Measurements from ENCODE around the gene LRRN1. TPM values are rescaled to one million over a fixed set of nuclear protein-coding genes. Genes with fewer than 3 reads are reported as not detected.

LRRN1 gene
- total and polyA plus RNA-seq, 2 donors (not counting 1 experiment from before 2014, with no cell fraction given): 1.1 to 2.5 TPM

GRCh38 chr3:3765661-3766060 lies 33.6 kb upstream of the LRRN1 start:
- Mint-ChIP-seq H3K9me3 (ENCODE audit: insufficient read depth) (no peaks in the 10 kb centered on the region), H3K27ac (no peak overlapping the region), H3K4me1 (no peaks in the 10 kb centered on the region), H3K4me3 (no peak overlapping the region), H3K27me3 (peaks cover 3% of the 10 kb centered on the region)
- H3K27me3 ChIP-seq (replicated peaks in 1 of 4; ENCODE audit: control extremely low read depth in 1 of 4, control insufficient read depth in 3 of 4, insufficient read depth in 4 of 4, low read length in 3 of 4): no peaks in the 10 kb centered on the region
- no peak for TF ChIP-seq EZH2 (IDR thresholded peaks at IDR 0.05; ENCODE audit: borderline replicate concordance, insufficient read depth, low read depth, low read length, poor library complexity, severe bottlenecking)
- no peak for TF ChIP-seq CTCF (IDR thresholded peaks at IDR 0.05)
- no peak overlapping the region for H3K4me2 ChIP-seq (replicated peaks; ENCODE audit: low read depth, low read length, poor library complexity, severe bottlenecking)
- H3K9me3 ChIP-seq (ENCODE audit: control extremely low read depth in 1 of 3, control insufficient read depth in 2 of 3, insufficient read depth in 1 of 3, low read length in 2 of 3): no peaks in the 10 kb centered on the region
- no peak overlapping the region for H3K4me3 ChIP-seq (ENCODE audit: control extremely low read depth in 1 of 5, extremely low read depth in 1 of 5, insufficient read depth in 1 of 5, low read depth in 2 of 5, low read length in 4 of 5)
- DNase-seq (no peak), ATAC-seq (ENCODE audit: low read depth) (no peak)
- POLR2A ChIA-PET: no interaction called here
- no peak overlapping the region for H3K9ac ChIP-seq (ENCODE audit: low read length)
- H2AFZ ChIP-seq (ENCODE audit: insufficient read depth, low read depth, low read length, poor library complexity, severe bottlenecking): no peak overlapping the region
- no peaks in the 10 kb centered on the region for H3K79me2 ChIP-seq (ENCODE audit: control insufficient read depth, insufficient read depth, low read length)
- H3K27ac ChIP-seq (ENCODE audit: low read length in 2 of 2): no peak overlapping the region
- H4K20me1 ChIP-seq (ENCODE audit: control insufficient read depth, insufficient read depth, low read length, poor library complexity, severe bottlenecking): no peaks in the 10 kb centered on the region
- intact Hi-C loops (cut with micrococcal nuclease): no loop called here
- WGBS (ENCODE audit: insufficient coverage): 86% methylated on average over 4 of the region's 4 CpGs
- no peaks in the 10 kb centered on the region for H3K4me1 ChIP-seq (ENCODE audit: control insufficient read depth in 2 of 2, insufficient read depth in 2 of 2, low read length in 2 of 2)
- no peaks in the 10 kb centered on the region for H3K36me3 ChIP-seq (replicated peaks in 1 of 2; ENCODE audit: control extremely low read depth in 1 of 2, control insufficient read depth in 1 of 2, extremely low read depth in 1 of 2, insufficient read depth in 2 of 2, low read length in 1 of 2)
- CTCF ChIA-PET: no interaction called here

GRCh38 chr3:3766140-3766539 lies 33.1 kb upstream of the LRRN1 start:
- DNase-seq (no peak), ATAC-seq (ENCODE audit: low read depth) (no peak)
- Histone ChIP-seq H3K9me3 (ENCODE audit: control extremely low read depth in 1 of 3, control insufficient read depth in 2 of 3, insufficient read depth in 1 of 3, low read length in 2 of 3) (no peaks in the 10 kb centered on the region), H3K27ac (ENCODE audit: low read length in 2 of 2) (no peak overlapping the region), H3K9ac (ENCODE audit: low read length) (no peak overlapping the region), H3K4me3 (ENCODE audit: control extremely low read depth in 1 of 5, extremely low read depth in 1 of 5, insufficient read depth in 1 of 5, low read depth in 2 of 5, low read length in 4 of 5) (no peak overlapping the region), H2AFZ (ENCODE audit: insufficient read depth, low read depth, low read length, poor library complexity, severe bottlenecking) (no peak overlapping the region), H3K79me2 (ENCODE audit: control insufficient read depth, insufficient read depth, low read length) (no peaks in the 10 kb centered on the region), H3K4me1 (ENCODE audit: control insufficient read depth in 2 of 2, insufficient read depth in 2 of 2, low read length in 2 of 2) (no peaks in the 10 kb centered on the region), H3K27me3 (replicated peaks in 1 of 4; ENCODE audit: control extremely low read depth in 1 of 4, control insufficient read depth in 3 of 4, insufficient read depth in 4 of 4, low read length in 3 of 4) (no peaks in the 10 kb centered on the region), H3K36me3 (replicated peaks in 1 of 2; ENCODE audit: control extremely low read depth in 1 of 2, control insufficient read depth in 1 of 2, extremely low read depth in 1 of 2, insufficient read depth in 2 of 2, low read length in 1 of 2) (no peaks in the 10 kb centered on the region), H3K4me2 (replicated peaks; ENCODE audit: low read depth, low read length, poor library complexity, severe bottlenecking) (no peak overlapping the region), H4K20me1 (ENCODE audit: control insufficient read depth, insufficient read depth, low read length, poor library complexity, severe bottlenecking) (no peaks in the 10 kb centered on the region)
- ChIA-PET CTCF (no interaction called here), POLR2A (no interaction called here)
- Mint-ChIP-seq H3K4me1 (no peaks in the 10 kb centered on the region), H3K27me3 (peaks cover 3% of the 10 kb centered on the region), H3K27ac (no peak overlapping the region), H3K9me3 (ENCODE audit: insufficient read depth) (no peaks in the 10 kb centered on the region), H3K4me3 (no peak overlapping the region)
- WGBS (ENCODE audit: insufficient coverage): 71% methylated on average over 1 of the region's 1 CpG
- intact Hi-C loops (cut with micrococcal nuclease): no loop called here
- TF ChIP-seq EZH2 (IDR thresholded peaks at IDR 0.05; ENCODE audit: borderline replicate concordance, insufficient read depth, low read depth, low read length, poor library complexity, severe bottlenecking): no peak
- no peak for TF ChIP-seq CTCF (IDR thresholded peaks at IDR 0.05)

Data from B cell (primary cell).